22Rv1 (cell line): Measurements from ENCODE around the gene TMEM174.

Experiments
- H3K27ac ChIP-seq: fragments of 450-650 bp; 2 replicates; pipeline ENCODE4 v1.5.1; 2017
- ZFX ChIP-seq: fragments of 450-650 bp; IDR thresholded peaks from 2 replicates; pipeline ENCODE4 v1.6.1; 2017; ENCODE audit warnings: antibody characterized with exemption, borderline replicate concordance
- TF ChIP-seq, protein P1 (sequence below): fragments of 450-650 bp; IDR thresholded peaks from 2 replicates; pipeline ENCODE4 v1.5.1; 2017; ENCODE audit warnings: mild to moderate bottlenecking

Gene TMEM174

GRCh38 chr5:73132759-73133158 is 40.2 kb upstream of the TMEM174 start:
- TF ChIP-seq, protein P1, sequence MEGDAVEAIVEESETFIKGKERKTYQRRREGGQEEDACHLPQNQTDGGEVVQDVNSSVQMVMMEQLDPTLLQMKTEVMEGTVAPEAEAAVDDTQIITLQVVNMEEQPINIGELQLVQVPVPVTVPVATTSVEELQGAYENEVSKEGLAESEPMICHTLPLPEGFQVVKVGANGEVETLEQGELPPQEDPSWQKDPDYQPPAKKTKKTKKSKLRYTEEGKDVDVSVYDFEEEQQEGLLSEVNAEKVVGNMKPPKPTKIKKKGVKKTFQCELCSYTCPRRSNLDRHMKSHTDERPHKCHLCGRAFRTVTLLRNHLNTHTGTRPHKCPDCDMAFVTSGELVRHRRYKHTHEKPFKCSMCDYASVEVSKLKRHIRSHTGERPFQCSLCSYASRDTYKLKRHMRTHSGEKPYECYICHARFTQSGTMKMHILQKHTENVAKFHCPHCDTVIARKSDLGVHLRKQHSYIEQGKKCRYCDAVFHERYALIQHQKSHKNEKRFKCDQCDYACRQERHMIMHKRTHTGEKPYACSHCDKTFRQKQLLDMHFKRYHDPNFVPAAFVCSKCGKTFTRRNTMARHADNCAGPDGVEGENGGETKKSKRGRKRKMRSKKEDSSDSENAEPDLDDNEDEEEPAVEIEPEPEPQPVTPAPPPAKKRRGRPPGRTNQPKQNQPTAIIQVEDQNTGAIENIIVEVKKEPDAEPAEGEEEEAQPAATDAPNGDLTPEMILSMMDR = no peak
- TF ChIP-seq ZFX = no peak
- H3K27ac ChIP-seq = no peak overlapping the region

DNA sequence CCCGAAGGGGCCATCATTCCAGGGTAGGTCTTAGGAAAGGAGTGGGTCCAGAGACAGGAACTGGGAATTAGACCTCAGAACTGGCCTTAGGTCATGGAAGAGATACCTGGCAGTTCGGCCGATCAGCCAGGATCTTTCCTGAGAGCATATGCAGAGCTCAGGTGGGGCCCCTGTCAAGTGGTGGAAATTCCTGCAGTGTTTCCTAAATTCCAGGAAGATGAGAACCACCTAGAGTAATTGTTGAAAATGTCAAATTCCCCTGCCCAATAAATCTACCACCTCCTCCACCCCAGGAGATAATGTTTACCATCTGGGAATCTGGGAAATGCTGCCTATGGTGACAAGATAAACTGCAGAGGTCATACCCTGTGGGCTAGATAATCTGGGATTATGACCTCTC is 38.0 kb upstream of the TMEM174 start:
- TF ChIP-seq, protein P1 = no peak
- TF ChIP-seq ZFX = no peak

DNA sequence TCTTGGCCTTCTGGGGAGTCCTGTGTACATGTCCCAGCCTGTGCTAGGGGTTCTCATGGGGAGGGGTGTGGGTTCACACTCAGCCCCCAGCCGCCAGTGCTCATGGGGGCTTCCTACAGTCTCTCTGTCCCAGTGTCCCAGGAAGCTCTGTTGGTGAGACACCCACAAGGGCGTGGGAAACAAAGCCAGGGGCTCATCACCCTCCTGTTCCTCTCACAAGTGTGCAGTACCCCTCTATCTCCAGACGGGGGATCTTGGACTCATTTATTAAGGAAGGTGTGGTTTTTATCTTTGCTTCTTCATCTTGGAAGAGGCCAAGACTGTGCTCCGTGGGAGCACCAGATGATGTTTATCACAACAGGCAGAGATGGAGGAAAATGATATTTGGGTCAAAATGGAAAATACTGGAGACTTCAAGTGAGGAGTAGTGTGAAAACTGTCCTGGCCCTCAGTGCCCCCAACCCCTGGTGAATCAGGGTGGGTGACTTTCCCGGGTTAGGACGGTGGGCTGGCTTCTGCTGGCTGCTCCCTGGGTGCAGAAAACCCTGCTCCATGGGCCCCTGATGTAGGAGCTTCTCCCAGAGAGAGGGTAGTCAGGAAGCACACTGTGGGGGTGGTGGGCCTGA is 37.5 kb upstream of the TMEM174 start:
- TF ChIP-seq, protein P1 = peak; percentile 21; the same call in 1 of the 2 replicates
- TF ChIP-seq ZFX = no peak
- H3K27ac ChIP-seq = no peak overlapping the region

More for the DNA sequence above, 38.0 kb upstream of the TMEM174 start:
- H3K27ac ChIP-seq = no peak overlapping the region

DNA sequence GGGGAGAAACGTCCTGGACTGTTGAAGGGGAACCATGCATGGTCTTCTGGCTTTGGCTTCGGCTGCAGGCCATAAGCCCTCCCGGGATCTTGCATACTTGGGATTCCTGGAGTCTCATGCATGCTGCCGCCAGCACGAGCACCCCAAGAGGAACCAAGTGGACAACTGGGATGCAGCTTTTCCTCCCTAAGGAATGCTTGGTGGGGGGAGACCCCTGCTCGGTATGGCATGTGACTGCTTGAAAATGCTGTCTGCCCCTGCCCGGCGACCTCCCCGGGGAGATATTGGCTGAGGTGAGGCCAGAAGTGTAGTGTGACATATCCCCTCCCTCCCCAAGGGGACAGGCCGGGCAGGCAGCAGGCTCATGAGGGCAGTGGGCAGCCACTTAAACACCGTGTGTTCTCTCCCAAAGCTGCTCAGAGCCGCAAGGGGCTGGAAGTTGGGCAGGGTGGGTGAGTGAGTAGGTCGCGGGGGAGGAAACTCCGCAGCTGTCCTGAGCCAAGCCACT is 36.9 kb upstream of the TMEM174 start:
- no peak overlapping the region for H3K27ac ChIP-seq
- no peak for TF ChIP-seq ZFX
- TF ChIP-seq, protein P1 = no peak

DNA sequence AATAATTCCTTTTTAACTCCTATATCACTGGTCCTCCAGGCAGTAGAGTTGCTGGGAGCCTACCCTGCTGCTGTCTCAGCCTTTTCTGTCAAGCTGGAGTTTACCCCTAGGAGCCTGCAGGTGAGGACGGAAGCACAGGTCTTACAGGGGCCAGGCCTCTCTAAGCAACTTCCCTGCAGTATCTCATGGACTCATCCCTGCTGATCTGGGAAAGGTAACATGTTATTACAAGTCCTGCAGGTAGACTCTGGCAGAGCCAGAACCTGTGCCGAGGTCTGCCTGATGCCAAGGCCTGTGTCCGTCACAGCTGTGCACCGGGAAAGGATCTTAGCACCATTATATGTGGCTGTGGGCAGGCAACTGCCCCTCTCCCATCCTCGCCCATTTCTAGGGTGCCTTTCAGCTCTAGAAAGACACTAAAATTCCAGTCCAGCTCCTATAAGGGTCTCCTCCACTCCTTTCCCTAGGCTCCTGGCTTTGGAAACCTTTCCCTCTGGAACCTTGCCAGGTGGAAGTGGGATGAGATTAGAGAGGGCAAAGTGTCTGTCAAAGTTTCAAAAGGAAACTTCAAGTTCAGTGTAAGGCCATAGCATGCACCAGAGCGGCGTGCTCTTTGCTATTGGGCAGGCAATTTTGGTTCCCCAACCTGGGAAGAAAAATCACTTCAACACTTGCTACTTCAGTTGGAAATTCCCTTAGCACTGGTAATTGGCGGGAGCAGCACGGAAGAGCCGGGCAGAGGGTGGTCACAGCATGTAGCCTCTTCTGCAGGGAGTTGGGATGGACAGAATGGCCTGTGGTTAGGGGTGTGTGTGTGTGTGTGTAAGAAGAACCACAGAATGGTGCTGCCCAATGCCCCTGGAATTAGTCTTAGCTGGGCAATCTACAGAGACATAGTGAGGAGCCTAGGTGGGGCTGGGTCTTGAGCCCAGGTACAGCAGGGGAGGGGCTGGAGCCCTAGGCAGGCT is 35.1 kb upstream of the TMEM174 start:
- no peak for TF ChIP-seq ZFX
- TF ChIP-seq, protein P1 = no peak
- H3K27ac ChIP-seq = no peak overlapping the region

- no peak for TF ChIP-seq ZFX
- TF ChIP-seq, protein P1 = no peak
- H3K27ac ChIP-seq = no peak overlapping the region
Observed at GRCh38 chr5:73139485-73139884, 33.5 kb upstream of the TMEM174 start.
